ENCODE data around the gene RIC8A. TPM values are rescaled to one million over a fixed set of nuclear protein-coding genes. Genes with fewer than 3 reads are reported as not detected.

Gene RIC8A
- total and polyA plus RNA-seq, 2 of the 13 experiments (the other 11 are each of a cell fraction or from before 2014, with no cell fraction given) = 62.1 to 63.8 TPM

DNA sequence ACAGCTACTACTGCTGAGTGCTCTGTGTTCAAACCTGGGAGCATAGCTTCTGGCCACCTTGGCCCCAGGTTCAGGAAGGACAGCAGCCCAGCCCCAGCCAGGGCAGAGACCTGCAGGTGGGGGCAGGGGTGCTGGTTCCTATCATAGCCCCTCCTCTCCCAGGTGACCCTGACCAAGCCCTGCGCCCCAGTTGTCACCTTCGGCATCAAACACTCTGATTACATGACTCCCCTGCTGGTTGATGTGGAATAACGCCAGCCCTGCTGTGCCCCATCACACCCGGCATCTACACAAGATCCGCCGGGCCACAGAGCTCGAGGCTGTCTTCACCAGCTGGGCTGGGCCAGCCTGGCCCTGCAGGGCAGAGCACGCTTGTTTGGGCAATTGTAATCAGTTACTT is 7.7 kb upstream of the RIC8A start (continued):
- TF ChIP-seq ZNF674 (CRISPR knock-in tag; IDR thresholded peaks at IDR 0.05; ENCODE audit: low read depth) = no peak
- TF ChIP-seq, protein P1, sequence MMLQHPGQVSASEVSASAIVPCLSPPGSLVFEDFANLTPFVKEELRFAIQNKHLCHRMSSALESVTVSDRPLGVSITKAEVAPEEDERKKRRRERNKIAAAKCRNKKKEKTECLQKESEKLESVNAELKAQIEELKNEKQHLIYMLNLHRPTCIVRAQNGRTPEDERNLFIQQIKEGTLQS (CRISPR knock-in tag; IDR thresholded peaks at IDR 0.05) = no peak
- TF ChIP-seq, protein P2, sequence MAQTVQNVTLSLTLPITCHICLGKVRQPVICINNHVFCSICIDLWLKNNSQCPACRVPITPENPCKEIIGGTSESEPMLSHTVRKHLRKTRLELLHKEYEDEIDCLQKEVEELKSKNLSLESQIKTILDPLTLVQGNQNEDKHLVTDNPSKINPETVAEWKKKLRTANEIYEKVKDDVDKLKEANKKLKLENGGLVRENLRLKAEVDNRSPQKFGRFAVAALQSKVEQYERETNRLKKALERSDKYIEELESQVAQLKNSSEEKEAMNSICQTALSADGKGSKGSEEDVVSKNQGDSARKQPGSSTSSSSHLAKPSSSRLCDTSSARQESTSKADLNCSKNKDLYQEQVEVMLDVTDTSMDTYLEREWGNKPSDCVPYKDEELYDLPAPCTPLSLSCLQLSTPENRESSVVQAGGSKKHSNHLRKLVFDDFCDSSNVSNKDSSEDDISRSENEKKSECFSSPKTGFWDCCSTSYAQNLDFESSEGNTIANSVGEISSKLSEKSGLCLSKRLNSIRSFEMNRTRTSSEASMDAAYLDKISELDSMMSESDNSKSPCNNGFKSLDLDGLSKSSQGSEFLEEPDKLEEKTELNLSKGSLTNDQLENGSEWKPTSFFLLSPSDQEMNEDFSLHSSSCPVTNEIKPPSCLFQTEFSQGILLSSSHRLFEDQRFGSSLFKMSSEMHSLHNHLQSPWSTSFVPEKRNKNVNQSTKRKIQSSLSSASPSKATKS (CRISPR knock-in tag; IDR thresholded peaks at IDR 0.05) = no peak
- TF ChIP-seq POLR2A (IDR thresholded peaks at IDR 0.05; ENCODE audit: insufficient read depth in 1 of 2, low read depth in 2 of 2, low read length in 2 of 2) = 0 out of 4 replicates have a peak, but pooled peaks of 1 of the 2 experiments have one; percentile 9

DNA sequence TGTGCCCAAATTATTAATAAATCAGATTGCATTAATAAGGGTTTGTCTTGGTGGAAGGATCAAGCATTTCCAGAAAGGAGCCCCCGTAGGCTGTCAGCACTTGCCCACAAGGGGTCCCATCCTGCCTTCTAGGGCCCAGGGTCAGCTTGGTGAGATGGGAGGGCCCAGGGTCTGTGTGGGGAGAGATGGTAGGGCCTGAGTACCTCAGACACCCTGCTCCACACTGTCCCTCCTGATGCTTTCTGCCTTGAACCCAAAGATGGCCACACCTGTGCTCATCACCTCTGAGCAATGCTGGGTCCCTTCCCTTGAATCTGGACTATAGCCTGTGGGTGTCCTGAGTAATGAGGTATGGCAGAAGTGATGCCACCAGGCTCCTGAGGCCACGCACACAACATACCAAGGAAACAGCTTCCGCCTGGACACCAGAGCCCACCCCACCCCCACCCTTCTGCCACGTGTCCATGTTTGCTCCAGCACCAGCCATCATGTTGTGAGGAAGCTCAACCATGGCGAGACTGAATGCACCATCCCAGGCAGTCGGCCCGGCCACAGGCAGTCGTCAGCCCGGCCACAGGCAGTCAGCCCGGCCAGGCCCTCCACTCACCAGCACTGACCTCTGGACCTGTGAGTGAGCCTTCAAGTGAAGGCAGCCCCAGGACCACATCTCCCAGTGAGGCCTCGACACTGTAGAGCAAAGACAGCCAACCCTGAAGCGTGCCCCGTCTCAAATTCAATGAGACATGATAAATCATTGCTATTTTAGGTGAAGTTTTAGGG is 7.1 kb upstream of the RIC8A start:
- Histone ChIP-seq H3K27me3 (ENCODE audit: control insufficient read depth in 1 of 2, insufficient read depth in 2 of 2, low read length in 2 of 2) (no peaks in the 10 kb centered on the region), H3K79me2 (ENCODE audit: insufficient read depth, low read length) (peaks cover 3% of the 10 kb centered on the region), H3K36me3 (replicated peaks in 1 of 2; ENCODE audit: control insufficient read depth in 1 of 2, insufficient read depth in 2 of 2, low read length in 2 of 2) (peaks cover 3 to 18% of the 10 kb centered on the region in 2 experiments; a peak in 4 of 5 replicates), H3K4me1 (ENCODE audit: insufficient read depth, low read length) (peaks cover 13% of the 10 kb centered on the region), H4K20me1 (ENCODE audit: insufficient read depth, low read length) (peaks cover under 1% of the 10 kb centered on the region; the same call in 1 of the 2 replicates), H3K9me3 (ENCODE audit: low read length) (no peaks in the 10 kb centered on the region), H2AFZ (ENCODE audit: low read length) (no peak overlapping the region), H3K4me3 (replicated peaks in 1 of 3; ENCODE audit: insufficient read depth in 1 of 3, low read depth in 2 of 3, low read length in 3 of 3) (no peak overlapping the region), H3K27ac (ENCODE audit: extremely low read length, insufficient read depth, low read length) (no peak overlapping the region), H3K9ac (ENCODE audit: insufficient read depth, low read depth, low read length) (no peak overlapping the region), H3K4me2 (ENCODE audit: low read depth, low read length) (no peak overlapping the region)
- intact Hi-C loops (cut with micrococcal nuclease; ENCODE audit: unreplicated experiment) (no loop called here), in situ Hi-C loops (cut with HindIII; ENCODE audit: extremely low pct_ligation_motif_present, low pct_unique_long_range_greater_than_20kb) (no loop called here)
- peak; percentile 5; the same call in 1 of the 3 replicates for ATAC-seq
- no TSS peak for BruUV-seq (replicated peaks)
- POLR2A ChIA-PET = interaction anchor here (0.6 to 1.0 kb wide), 2 partner anchors 35 to 126 kb away, joined by 3 to 4 read pairs; no protein-coding TSS in a partner anchor
- FAIRE-seq = no peak
- DNase-seq (ENCODE audit: low spot score) = no peak
- WGBS (ENCODE audit: low lambda C conversion rate) = 96% methylated on average over 6 of the region's 13 CpGs
- CTCF ChIA-PET (ENCODE audit: low intra/inter-chr PET ratio, low total read pairs) = no interaction called here
- TF ChIP-seq, protein P3, sequence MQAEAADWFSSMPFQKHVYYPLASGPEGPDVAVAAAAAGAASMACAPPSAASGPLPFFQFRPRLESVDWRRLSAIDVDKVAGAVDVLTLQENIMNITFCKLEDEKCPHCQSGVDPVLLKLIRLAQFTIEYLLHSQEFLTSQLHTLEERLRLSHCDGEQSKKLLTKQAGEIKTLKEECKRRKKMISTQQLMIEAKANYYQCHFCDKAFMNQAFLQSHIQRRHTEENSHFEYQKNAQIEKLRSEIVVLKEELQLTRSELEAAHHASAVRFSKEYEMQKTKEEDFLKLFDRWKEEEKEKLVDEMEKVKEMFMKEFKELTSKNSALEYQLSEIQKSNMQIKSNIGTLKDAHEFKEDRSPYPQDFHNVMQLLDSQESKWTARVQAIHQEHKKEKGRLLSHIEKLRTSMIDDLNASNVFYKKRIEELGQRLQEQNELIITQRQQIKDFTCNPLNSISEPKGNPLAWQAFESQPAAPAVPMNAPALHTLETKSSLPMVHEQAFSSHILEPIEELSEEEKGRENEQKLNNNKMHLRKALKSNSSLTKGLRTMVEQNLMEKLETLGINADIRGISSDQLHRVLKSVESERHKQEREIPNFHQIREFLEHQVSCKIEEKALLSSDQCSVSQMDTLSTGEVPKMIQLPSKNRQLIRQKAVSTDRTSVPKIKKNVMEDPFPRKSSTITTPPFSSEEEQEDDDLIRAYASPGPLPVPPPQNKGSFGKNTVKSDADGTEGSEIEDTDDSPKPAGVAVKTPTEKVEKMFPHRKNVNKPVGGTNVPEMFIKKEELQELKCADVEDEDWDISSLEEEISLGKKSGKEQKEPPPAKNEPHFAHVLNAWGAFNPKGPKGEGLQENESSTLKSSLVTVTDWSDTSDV (CRISPR knock-in tag; IDR thresholded peaks at IDR 0.05) = no peak
- TF ChIP-seq PLSCR1 (CRISPR knock-in tag; IDR thresholded peaks at IDR 0.05; ENCODE audit: borderline replicate concordance) = no peak
- TF ChIP-seq TEAD2 (CRISPR knock-in tag; IDR thresholded peaks at IDR 0.05) = no peak
- TF ChIP-seq ZNF224 (CRISPR knock-in tag; IDR thresholded peaks at IDR 0.05) = no peak
- no peak for TF ChIP-seq ZNF234 (CRISPR knock-in tag; conservative IDR thresholded peaks at IDR 0.05)
- TF ChIP-seq PRDM10 (CRISPR knock-in tag; IDR thresholded peaks at IDR 0.05; ENCODE audit: low read depth) = no peak
- no peak for TF ChIP-seq SUZ12 (IDR thresholded peaks at IDR 0.05; ENCODE audit: low read depth, low read length)
- no peak for TF ChIP-seq ADNP (CRISPR knock-in tag; IDR thresholded peaks at IDR 0.05)
